Gastroesophageal sphincter (tissue), 3 donors: ENCODE data around the gene TLL1.

Experiments used
- EP300 ChIP-seq: sonication (generic); formaldehyde crosslinking; IDR thresholded peaks from one replicate; pipeline ENCODE4 v1.6.1; 2017; ENCODE audit warnings: antibody characterized with exemption, mild to moderate bottlenecking
- POLR2A ChIP-seq, 2 donors: fragments of 450-650 bp; IDR thresholded peaks; one replicate each; pipeline ENCODE4 v1.6.1; 2017; ENCODE audit warnings: antibody characterized with exemption in 2 of 2, mild to moderate bottlenecking in 2 of 2, moderate library complexity in 1 of 2
- POLR2AphosphoS5 ChIP-seq: sonication (generic); formaldehyde crosslinking; IDR thresholded peaks from one replicate; pipeline ENCODE4 v1.6.1; 2017; ENCODE audit warnings: antibody characterized with exemption
- TF ChIP-seq, protein P1 (sequence below), 4 experiments: fragments of 200-600 bp in 2 of 4; fragments of 450-650 bp in 2 of 4; sonication (generic) in 1 of 4; IDR thresholded peaks; one replicate each; pipeline ENCODE4 v1.5.1; 2017 to 2019; ENCODE audit warnings: antibody characterized with exemption in 4 of 4, mild to moderate bottlenecking in 2 of 4, moderate library complexity in 2 of 4

- TF ChIP-seq, protein P1, sequence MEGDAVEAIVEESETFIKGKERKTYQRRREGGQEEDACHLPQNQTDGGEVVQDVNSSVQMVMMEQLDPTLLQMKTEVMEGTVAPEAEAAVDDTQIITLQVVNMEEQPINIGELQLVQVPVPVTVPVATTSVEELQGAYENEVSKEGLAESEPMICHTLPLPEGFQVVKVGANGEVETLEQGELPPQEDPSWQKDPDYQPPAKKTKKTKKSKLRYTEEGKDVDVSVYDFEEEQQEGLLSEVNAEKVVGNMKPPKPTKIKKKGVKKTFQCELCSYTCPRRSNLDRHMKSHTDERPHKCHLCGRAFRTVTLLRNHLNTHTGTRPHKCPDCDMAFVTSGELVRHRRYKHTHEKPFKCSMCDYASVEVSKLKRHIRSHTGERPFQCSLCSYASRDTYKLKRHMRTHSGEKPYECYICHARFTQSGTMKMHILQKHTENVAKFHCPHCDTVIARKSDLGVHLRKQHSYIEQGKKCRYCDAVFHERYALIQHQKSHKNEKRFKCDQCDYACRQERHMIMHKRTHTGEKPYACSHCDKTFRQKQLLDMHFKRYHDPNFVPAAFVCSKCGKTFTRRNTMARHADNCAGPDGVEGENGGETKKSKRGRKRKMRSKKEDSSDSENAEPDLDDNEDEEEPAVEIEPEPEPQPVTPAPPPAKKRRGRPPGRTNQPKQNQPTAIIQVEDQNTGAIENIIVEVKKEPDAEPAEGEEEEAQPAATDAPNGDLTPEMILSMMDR (IDR thresholded peaks at IDR 0.05) = no peak
- TF ChIP-seq POLR2AphosphoS5 (no peak), POLR2A (IDR thresholded peaks at IDR 0.05) (no peak), EP300 (no peak)
Measured at GRCh38 chr4:166064721-166065120, 191.7 kb downstream of the TLL1 start.
